Activated CD8-positive, alpha-beta T cell treated with anti-CD3 and anti-CD28 coated beads for 36 hours (primary cell): Measurements from ENCODE around the gene NFKBIA. TPM values are rescaled to one million over a fixed set of nuclear protein-coding genes. Genes with fewer than 3 reads are reported as not detected.
A peak's percentile ranks its signal among the peaks of the same experiment; 100 is the strongest.

Source experiments
- ATAC-seq: fragments of 200-7000 bp; cut with Tn5 transposase; one replicate; pipeline ENCODE4 v1.10.0; 2021; ENCODE audit warnings: mild to moderate bottlenecking, moderate library complexity
- CTCF ChIA-PET: fragments of 350-600 bp; sonication (Branson Sonifier 250); formaldehyde crosslinking; loops from one replicate; lab custom pipeline; 2021; ENCODE audit warnings: antibody characterized with exemption; lab: Charles Lee
- POLR2A ChIA-PET: fragments of 350-600 bp; sonication (Branson Sonifier 250); formaldehyde crosslinking; loops from one replicate; lab custom pipeline; 2021; ENCODE audit warnings: antibody characterized with exemption; lab: Charles Lee
- DNase-seq: peaks from one replicate; pipeline ENCODE4 v3.0.0-alpha.2; 2020
- H3K27ac Mint-ChIP-seq: one replicate; pipeline ENCODE4 v1.8.0; 2021; ENCODE audit warnings: mild to moderate bottlenecking, mixed read lengths
- H3K27me3 Mint-ChIP-seq: one replicate; pipeline ENCODE4 v1.8.0; 2021; ENCODE audit warnings: mixed read lengths
- H3K36me3 Mint-ChIP-seq: one replicate; pipeline ENCODE4 v1.8.0; 2021; ENCODE audit warnings: low read depth, mixed read lengths
- H3K4me1 Mint-ChIP-seq: one replicate; pipeline ENCODE4 v1.8.0; 2021; ENCODE audit warnings: low read depth, mixed read lengths
- H3K4me3 Mint-ChIP-seq: one replicate; pipeline ENCODE4 v1.8.0; 2021; ENCODE audit warnings: mild to moderate bottlenecking, moderate library complexity, mixed read lengths
- H3K9me3 Mint-ChIP-seq: one replicate; pipeline ENCODE4 v1.8.0; 2021; ENCODE audit warnings: mixed read lengths
- CTCF ChIP-seq: fragments of 200-600 bp; IDR thresholded peaks from one replicate; pipeline ENCODE4 v1.8.0; 2022; ENCODE audit warnings: antibody characterized with exemption, mild to moderate bottlenecking
- intact Hi-C: fragments of 100-400 bp; cut with micrococcal nuclease; formaldehyde crosslinking; loops from one replicate; pipeline ENCODE4 v1.10.0; 2022
- total RNA-seq, 2 experiments: library from RNA; stranded (reverse); gene quantifications; one replicate each; pipeline ENCODE4 v1.2.3, GENCODE V29; 2021

The NFKBIA gene
- total RNA-seq, 2 experiments from 2014 or later: 218 to 227 TPM

GRCh38 chr14:35366521-35366976 is 38.0 kb downstream of the NFKBIA start:
- intact Hi-C loops: loop anchor here (5.0 kb wide), 1 partner anchor 36 kb away; the partner anchor contains the start of gene NFKBIA
- no peak for TF ChIP-seq CTCF
- peaks cover 59% of the 10 kb centered on the region for H3K4me1 Mint-ChIP-seq
- peaks cover 7% of the 10 kb centered on the region for H3K9me3 Mint-ChIP-seq
- no peak overlapping the region for H3K4me3 Mint-ChIP-seq
- no peaks in the 10 kb centered on the region for H3K36me3 Mint-ChIP-seq
- no peaks in the 10 kb centered on the region for H3K27me3 Mint-ChIP-seq
- ATAC-seq: no peak
- peak overlapping the region; percentile 94 for H3K27ac Mint-ChIP-seq
- ChIA-PET POLR2A (interaction anchor here (0.5 to 10.2 kb wide), 7 partner anchors 28 to 74 kb away, joined by 3 to 150 read pairs (median 4); partner anchors contain the start of genes NFKBIA and PSMA6), CTCF (interaction anchor here (1.0 to 2.6 kb wide), 4 partner anchors 49 to 76 kb away, joined by 4 to 8 read pairs (median 6); no protein-coding TSS in a partner anchor)
- no peak for DNase-seq

GRCh38 chr14:35366056-35366451 is 38.5 kb downstream of the NFKBIA start:
- ATAC-seq (peak; percentile 20), DNase-seq (peak; percentile 68)
- H3K9me3 Mint-ChIP-seq: peaks cover 4% of the 10 kb centered on the region
- intact Hi-C loops: loop anchor here (5.0 kb wide), 1 partner anchor 36 kb away; the partner anchor contains the start of gene NFKBIA
- H3K4me1 Mint-ChIP-seq: peaks cover 61% of the 10 kb centered on the region
- TF ChIP-seq CTCF: no peak
- POLR2A ChIA-PET: interaction anchor here (0.5 to 10.2 kb wide), 11 partner anchors 10 to 271 kb away, joined by 3 to 150 read pairs (median 6); partner anchors contain the start of genes NFKBIA and PSMA6
- H3K4me3 Mint-ChIP-seq: no peak overlapping the region
- no peaks in the 10 kb centered on the region for H3K27me3 Mint-ChIP-seq
- H3K36me3 Mint-ChIP-seq: no peaks in the 10 kb centered on the region
- peak overlapping the region; percentile 94 for H3K27ac Mint-ChIP-seq
- CTCF ChIA-PET: interaction anchor here (0.8 to 2.2 kb wide), 7 partner anchors 9 to 226 kb away, joined by 4 to 14 read pairs (median 8); partner anchors contain the start of gene NFKBIA

DNA sequence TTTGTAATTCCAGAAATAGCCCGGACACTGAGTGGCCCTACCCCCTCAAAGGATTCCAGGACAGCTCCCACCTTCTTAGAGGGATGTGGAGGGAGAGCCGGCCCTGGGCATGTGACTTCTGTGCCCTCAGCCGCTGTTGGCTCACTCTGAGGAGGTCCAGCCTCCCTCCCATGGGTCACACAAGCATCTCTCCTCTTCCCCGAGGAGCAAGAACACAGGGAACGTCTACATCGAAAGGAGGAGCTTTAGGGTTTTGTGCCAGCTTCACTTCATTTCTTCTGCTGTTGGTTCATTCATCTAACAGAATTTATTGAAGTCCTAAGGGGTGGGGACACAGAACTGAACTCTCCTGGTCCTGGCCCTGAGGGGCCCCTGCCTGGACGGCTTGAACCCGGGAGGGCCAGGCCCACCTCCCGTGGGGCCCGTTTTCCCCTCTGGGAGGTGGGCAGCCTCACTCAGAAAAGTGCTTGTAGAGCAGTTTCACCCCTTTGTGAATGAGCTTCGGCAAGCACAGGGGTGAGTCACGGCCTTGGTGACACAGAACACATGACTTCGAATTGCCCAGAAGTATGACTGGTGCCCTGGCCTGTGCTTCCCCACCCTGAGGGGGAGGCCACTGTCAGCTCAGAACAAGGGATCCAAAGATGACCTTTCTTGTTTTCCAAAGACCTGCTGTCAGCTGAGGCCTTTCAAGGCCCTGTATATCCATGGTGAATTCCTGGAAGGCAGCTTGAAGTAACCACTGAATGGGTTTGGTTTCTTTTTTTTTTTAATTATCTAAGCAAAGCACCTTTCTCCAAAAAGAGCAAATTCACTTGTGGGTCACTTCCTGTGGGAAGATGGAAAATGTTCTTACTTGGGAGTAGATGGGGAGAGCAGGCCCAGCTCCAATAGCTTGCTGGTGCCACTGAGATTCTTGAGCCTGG is 39.2 kb downstream of the NFKBIA start:
- intact Hi-C loops: loop anchor here (5.0 kb wide), 1 partner anchor 37 kb away; the partner anchor contains the start of gene NFKBIA
- DNase-seq (peak; percentile 95), ATAC-seq (peak; percentile 89)
- no peaks in the 10 kb centered on the region for H3K9me3 Mint-ChIP-seq
- ChIA-PET CTCF (interaction anchor here (0.8 to 2.2 kb wide), 10 partner anchors 9 to 225 kb away, joined by 3 to 14 read pairs (median 6); partner anchors contain the start of gene NFKBIA), POLR2A (interaction anchor here (0.5 to 10.2 kb wide), 14 partner anchors 9 to 271 kb away, joined by 3 to 150 read pairs (median 5); partner anchors contain the start of genes NFKBIA and PSMA6)
- no peak for TF ChIP-seq CTCF
- peak overlapping the region; percentile 49 for H3K4me3 Mint-ChIP-seq
- H3K27me3 Mint-ChIP-seq: no peaks in the 10 kb centered on the region
- H3K4me1 Mint-ChIP-seq: peaks cover 68% of the 10 kb centered on the region
- no peaks in the 10 kb centered on the region for H3K36me3 Mint-ChIP-seq
- H3K27ac Mint-ChIP-seq: peak overlapping the region; percentile 94

DNA sequence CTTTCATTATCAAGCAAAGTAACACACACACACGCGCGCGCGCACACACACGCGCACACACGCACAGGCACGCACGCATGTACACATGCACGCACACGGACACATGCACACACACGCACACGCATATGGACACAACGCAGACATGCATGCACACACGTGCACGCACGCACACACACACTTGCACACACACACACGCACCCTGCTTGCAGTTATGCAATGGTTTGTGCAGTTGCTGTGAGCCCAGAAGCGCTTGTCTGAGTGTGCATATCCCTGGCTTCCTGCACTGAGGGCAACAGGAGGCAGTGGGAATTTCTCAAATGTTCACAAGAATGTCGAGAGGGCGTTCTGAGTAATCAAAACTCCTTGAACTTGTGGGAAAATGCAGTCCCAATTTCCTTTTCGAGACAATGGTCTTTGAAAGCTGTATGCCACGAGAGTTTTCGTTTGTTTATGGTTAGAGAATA is 41.6 kb downstream of the NFKBIA start:
- ChIA-PET POLR2A (interaction anchor here (10.2 kb wide), 1 partner anchor 40 kb away, joined by 150 read pairs; the partner anchor contains the start of gene NFKBIA), CTCF (no interaction called here)
- no peak for TF ChIP-seq CTCF
- Mint-ChIP-seq H3K9me3 (no peaks in the 10 kb centered on the region), H3K4me3 (no peak overlapping the region), H3K36me3 (no peaks in the 10 kb centered on the region), H3K4me1 (peaks cover 52% of the 10 kb centered on the region), H3K27ac (no peak overlapping the region), H3K27me3 (no peaks in the 10 kb centered on the region)
- DNase-seq: no peak
- intact Hi-C loops: no loop called here
- no peak for ATAC-seq
